K562 (cell line): ENCODE data around the gene MAB21L2. TPM values are rescaled to one million over a fixed set of nuclear protein-coding genes. Genes with fewer than 3 reads are reported as not detected.

ENCODE experiments used
- CREB1 ChIP-seq, 2 experiments: sonication (generic) in 1 of 2; formaldehyde crosslinking in 1 of 2; IDR thresholded peaks; 2 replicates each; pipeline versions ENCODE4 v1.6.1 to v1.8.0; 2012 to 2022; ENCODE audit warnings: inconsistent platforms in 1 of 2, mild to moderate bottlenecking in 1 of 2, missing genetic modification reagents in 1 of 2, moderate library complexity in 1 of 2
- CREM ChIP-seq: IDR thresholded peaks from 2 replicates; pipeline ENCODE4 v1.6.1; 2014; ENCODE audit warnings: antibody characterized with exemption, low read depth
- NBN ChIP-seq: fragments of 450-650 bp; IDR thresholded peaks from 2 replicates; pipeline ENCODE4 v1.6.1; 2016; ENCODE audit warnings: low read depth, mild to moderate bottlenecking
- PRPF4 ChIP-seq: fragments of 200-400 bp; formaldehyde crosslinking; IDR thresholded peaks from one replicate; pipeline ENCODE4 v1.6.1; 2017; ENCODE audit warnings: low read length, low read depth, mild to moderate bottlenecking; ENCODE audit not compliant: insufficient read depth, poor library complexity, severe bottlenecking
- SRF ChIP-seq, 2 experiments: fragments of 250-450, 450-650 bp in 1 of 2; sonication (Bioruptor Pico) in 1 of 2; sonication (generic) in 1 of 2; formaldehyde crosslinking; IDR thresholded peaks; 2 replicates each; pipeline versions ENCODE4 v1.5.0 to v1.5.1; 2020 to 2022; ENCODE audit warnings: mild to moderate bottlenecking in 1 of 2, missing genetic modification reagents in 1 of 2
- TEAD1 ChIP-seq, 2 experiments: fragments of 450-650 bp in 1 of 2; sonication (generic) in 1 of 2; formaldehyde crosslinking; IDR thresholded peaks; 2 replicates each; pipeline versions ENCODE4 v1.4.0 to v1.8.0; 2020 to 2022; ENCODE audit warnings: mild to moderate bottlenecking in 2 of 2, missing genetic modification reagents in 1 of 2
- ZFX ChIP-seq: sonication (generic); formaldehyde crosslinking; IDR thresholded peaks from 2 replicates; pipeline ENCODE4 v1.8.0; 2022; ENCODE audit warnings: mild to moderate bottlenecking, missing genetic modification reagents, moderate library complexity
- ZNF124 ChIP-seq: sonication (generic); formaldehyde crosslinking; IDR thresholded peaks from 2 replicates; pipeline ENCODE4 v1.8.1; 2022; ENCODE audit warnings: missing genetic modification reagents
- ZNF175 ChIP-seq: fragments of 200-800 bp; sonication (Bioruptor generic); IDR thresholded peaks from 2 replicates; pipeline ENCODE4 v1.6.1; 2016; ENCODE audit warnings: low read depth, mild to moderate bottlenecking, missing genetic modification characterization, missing compliant biosample characterization
- ZNF253 ChIP-seq: fragments of 250-450 bp; sonication (Bioruptor Pico); conservative IDR thresholded peaks from 2 replicates; pipeline ENCODE4 v1.6.1; 2021; ENCODE audit warnings: mild to moderate bottlenecking
- ZNF347 ChIP-seq: fragments of 450-650 bp; formaldehyde crosslinking; IDR thresholded peaks from 2 replicates; pipeline ENCODE4 v1.4.0; 2020; ENCODE audit warnings: low read depth, mild to moderate bottlenecking, moderate library complexity
- ZNF398 ChIP-seq: fragments of 250-450 bp; sonication (Bioruptor Pico); IDR thresholded peaks from 2 replicates; pipeline ENCODE4 v1.8.0; 2021; ENCODE audit warnings: moderate library complexity, mild to moderate bottlenecking, inconsistent platforms
- polyA plus RNA-seq, 8 experiments: library from polyadenylated mRNA; depleted of rRNA in 4 of 8; stranded (reverse) in 5 of 8; unstranded in 3 of 8; fragments of >200 nt; fragmentation: Nextera tagmentation in 2 of 8; fragmentation: Illumina TruSeq in 1 of 8; extraction: Ambion mirVana in 2 of 8; extraction: Trizol in 1 of 8; gene quantifications; 2 replicates each; pipeline versions ENCODE4 v1.2.1 to v1.2.3, GENCODE V29; 2011 to 2014; ENCODE audit warnings: inconsistent platforms in 1 of 8, missing spikeins in 1 of 8
- total RNA-seq, 7 experiments: library from RNA; depleted of rRNA in 6 of 7; stranded (reverse); fragments of >200 nt in 6 of 7; fragmentation: Illumina TruSeq in 2 of 7; extraction: Trizol in 2 of 7; gene quantifications; 2 replicates each; pipeline versions ENCODE4 v1.2.1 to v1.2.3, GENCODE V29; 2011 to 2021; ENCODE audit warnings: low replicate concordance in 1 of 7
- TF ChIP-seq, protein P1 (sequence below): fragments of 250-450 bp; sonication (Bioruptor Pico); IDR thresholded peaks from 2 replicates; pipeline ENCODE4 v1.5.1; 2021; ENCODE audit warnings: mild to moderate bottlenecking
- TF ChIP-seq, protein P2 (sequence below): fragments of 450-650 bp; IDR thresholded peaks from 2 replicates; pipeline ENCODE4 v1.6.1; 2016; ENCODE audit warnings: missing biosample characterization, missing genetic modification characterization

Gene MAB21L2
- total and polyA plus RNA-seq, 9 of the 15 experiments (the other 6 are each of a cell fraction or from before 2014, with no cell fraction given): not detected

GRCh38 chr4:150572704-150573504 is 9.0 kb upstream of the MAB21L2 start (continued):
- TF ChIP-seq ZNF175 (CRISPR knock-in tag) (no peak), ZNF398 (no peak), PRPF4 (no peak), ZNF347 (CRISPR knock-in tag) (no peak), NBN (peak; percentile 29; the same call in 1 of the 2 replicates), TEAD1 (CRISPR knock-in tag; IDR thresholded peaks at IDR 0.05) (0 out of 4 replicates have a peak, but pooled peaks of 1 of the 2 experiments have one; percentile 29), CREM (peak; percentile 59), ZNF253 (no peak), CREB1 (IDR thresholded peaks at IDR 0.05) (peak; percentile 41; the same call in 1 of the 2 replicates), CREB1 (CRISPR knock-in tag; IDR thresholded peaks at IDR 0.05) (peak; percentile 42; the same call in 1 of the 2 replicates), ZFX (CRISPR knock-in tag) (no peak), SRF (CRISPR knock-in tag; IDR thresholded peaks at IDR 0.05) (no peak; a peak in 1 of 4 replicates), ZNF124 (CRISPR knock-in tag) (no peak)
- TF ChIP-seq, protein P1, sequence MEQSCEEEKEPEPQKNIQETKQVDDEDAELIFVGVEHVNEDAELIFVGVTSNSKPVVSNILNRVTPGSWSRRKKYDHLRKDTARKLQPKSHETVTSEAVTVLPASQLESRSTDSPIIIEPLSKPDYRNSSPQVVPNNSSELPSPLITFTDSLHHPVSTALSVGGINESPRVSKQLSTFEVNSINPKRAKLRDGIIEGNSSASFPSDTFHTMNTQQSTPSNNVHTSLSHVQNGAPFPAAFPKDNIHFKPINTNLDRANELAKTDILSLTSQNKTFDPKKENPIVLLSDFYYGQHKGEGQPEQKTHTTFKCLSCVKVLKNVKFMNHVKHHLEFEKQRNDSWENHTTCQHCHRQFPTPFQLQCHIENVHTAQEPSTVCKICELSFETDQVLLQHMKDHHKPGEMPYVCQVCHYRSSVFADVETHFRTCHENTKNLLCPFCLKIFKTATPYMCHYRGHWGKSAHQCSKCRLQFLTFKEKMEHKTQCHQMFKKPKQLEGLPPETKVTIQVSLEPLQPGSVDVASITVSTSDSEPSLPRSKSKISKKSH (CRISPR knock-in tag): no peak
- TF ChIP-seq, protein P2, sequence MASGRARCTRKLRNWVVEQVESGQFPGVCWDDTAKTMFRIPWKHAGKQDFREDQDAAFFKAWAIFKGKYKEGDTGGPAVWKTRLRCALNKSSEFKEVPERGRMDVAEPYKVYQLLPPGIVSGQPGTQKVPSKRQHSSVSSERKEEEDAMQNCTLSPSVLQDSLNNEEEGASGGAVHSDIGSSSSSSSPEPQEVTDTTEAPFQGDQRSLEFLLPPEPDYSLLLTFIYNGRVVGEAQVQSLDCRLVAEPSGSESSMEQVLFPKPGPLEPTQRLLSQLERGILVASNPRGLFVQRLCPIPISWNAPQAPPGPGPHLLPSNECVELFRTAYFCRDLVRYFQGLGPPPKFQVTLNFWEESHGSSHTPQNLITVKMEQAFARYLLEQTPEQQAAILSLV: no peak
